HL-60/S4 treated with retinoic acid at 250 ng/mL for 4 days and 3 days (cell line): ENCODE measurements around the gene SMIM21.

Source experiments
- in situ Hi-C: fragments of 300-500 bp; cut with MboI; formaldehyde crosslinking; loops from 2 replicates; pipeline ENCODE4 v1.7.0; 2022; ENCODE audit warnings: low sequenced_read_pairs

SMIM21 gene

GRCh38 chr18:75378376-75379315 is 48.9 kb downstream of the SMIM21 start:
- in situ Hi-C loops, result no loop called here

DNA sequence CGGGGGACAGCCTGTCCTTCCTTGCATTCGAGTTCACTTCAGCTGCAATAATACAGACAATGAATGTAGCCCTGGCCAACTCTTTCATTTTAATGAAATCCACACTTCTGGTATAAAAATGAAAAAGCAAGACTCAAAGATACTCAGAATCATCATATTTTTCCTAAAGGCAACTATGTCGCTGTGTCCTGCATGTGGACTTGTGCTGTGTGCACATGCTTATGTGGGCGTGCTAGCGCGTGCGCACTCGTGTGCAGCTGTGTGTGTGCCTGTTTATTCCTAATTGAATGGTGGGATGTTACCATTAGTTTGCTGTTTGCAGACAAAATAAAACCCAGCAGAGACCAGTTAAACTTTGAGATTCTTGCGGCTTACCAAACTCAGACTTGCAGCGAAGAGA is 49.6 kb downstream of the SMIM21 start:
- in situ Hi-C loops, result no loop called here

GRCh38 chr18:75377258-75377657 is 50.2 kb downstream of the SMIM21 start:
- in situ Hi-C loops, result no loop called here

DNA sequence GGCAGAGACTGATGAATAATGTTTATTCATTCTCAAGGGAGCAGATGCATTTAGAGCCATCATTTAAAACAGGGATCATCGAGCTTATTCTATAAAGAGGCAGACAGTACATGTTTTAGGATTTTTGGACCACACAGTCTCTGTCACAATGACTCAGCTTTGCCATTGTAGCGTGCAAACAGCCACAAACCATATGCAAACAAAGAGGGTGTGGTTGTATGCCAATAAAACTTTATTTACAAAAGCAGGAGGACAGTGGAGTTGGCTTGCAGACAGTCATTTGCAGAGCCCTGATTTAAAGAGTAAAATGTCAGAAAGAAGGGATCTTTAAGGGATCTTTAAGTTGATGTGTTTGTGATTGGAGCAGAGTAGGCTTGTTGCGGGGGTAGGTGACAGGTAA is 51.5 kb downstream of the SMIM21 start:
- in situ Hi-C loops, result no loop called here

DNA sequence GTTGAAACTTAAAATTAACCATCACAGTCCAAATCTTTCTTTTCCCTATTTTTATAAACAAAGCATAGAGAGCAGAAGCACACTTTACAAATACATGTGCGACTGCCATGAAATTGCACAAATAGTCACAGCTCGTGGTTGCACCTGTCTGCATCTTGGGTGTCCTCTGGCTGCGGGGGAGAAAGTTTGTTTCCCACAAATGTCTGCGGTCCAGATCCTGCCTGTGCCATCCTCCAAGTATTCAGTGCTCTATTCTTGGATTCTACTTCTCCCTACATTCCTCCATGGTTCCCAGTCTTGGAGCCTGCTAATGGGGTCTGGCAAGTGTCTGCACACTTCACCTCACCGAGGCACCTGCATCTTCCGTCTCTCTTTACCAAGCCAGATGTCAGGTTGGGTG is 52.2 kb downstream of the SMIM21 start:
- in situ Hi-C loops, result no loop called here

DNA sequence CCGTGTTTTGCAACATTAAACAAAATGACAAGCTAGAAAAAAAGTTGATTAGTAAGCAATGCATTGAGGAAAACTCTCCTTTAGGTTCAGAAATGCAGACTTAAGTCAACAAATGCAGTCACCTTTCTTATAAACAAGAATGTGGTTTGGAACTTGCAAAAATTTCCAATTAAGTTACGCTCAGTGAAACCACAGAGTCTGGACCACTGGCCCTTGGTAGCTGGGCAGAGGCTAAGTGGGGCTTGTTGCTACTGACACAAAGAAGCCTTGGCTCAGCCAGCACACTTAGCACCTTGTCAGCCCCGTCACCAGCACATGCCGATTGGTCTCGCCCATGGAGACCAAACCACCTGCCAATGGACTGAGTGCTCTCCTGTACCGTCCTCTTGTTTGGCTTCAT is 53.0 kb downstream of the SMIM21 start:
- in situ Hi-C loops, result no loop called here

DNA sequence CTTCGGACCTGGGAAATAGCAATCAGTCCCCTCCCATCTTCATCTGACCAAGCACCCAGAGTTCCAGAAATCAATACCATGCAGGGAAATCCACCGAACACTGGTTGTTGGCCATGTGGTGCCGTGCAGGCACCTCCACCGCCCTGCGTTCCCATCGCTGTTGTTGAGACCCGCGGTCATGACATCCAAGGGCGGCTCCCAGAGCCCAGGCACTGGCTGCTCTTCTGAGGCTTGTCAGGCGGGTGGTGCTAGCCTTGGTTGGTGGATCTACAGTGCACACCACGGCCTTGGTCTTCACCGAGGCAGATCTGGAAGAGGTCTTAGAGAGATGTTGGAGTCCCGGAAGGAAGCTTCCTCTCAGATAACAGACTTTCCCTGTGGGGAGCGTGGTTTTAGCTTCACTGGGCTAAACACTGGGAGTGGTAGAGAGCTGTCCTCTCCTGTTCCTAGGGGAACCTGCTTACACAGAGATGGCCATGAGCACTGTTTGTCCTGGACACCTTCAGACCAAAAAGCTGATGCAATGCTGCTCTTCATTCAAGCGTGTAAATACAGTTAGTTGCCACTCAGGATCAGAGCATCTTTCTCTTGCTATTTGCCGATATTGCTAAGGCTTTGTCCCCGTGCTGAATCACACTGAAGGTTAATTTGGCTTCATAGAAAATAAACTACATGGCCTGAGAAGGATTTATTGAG is 58.3 kb downstream of the SMIM21 start:
- in situ Hi-C loops, result no loop called here

- in situ Hi-C loops, result no loop called here
Observed at GRCh38 chr18:75365837-75366236, 61.7 kb downstream of the SMIM21 start.

GRCh38 chr18:75365254-75365629 is 62.3 kb downstream of the SMIM21 start:
- in situ Hi-C loops, result no loop called here

DNA sequence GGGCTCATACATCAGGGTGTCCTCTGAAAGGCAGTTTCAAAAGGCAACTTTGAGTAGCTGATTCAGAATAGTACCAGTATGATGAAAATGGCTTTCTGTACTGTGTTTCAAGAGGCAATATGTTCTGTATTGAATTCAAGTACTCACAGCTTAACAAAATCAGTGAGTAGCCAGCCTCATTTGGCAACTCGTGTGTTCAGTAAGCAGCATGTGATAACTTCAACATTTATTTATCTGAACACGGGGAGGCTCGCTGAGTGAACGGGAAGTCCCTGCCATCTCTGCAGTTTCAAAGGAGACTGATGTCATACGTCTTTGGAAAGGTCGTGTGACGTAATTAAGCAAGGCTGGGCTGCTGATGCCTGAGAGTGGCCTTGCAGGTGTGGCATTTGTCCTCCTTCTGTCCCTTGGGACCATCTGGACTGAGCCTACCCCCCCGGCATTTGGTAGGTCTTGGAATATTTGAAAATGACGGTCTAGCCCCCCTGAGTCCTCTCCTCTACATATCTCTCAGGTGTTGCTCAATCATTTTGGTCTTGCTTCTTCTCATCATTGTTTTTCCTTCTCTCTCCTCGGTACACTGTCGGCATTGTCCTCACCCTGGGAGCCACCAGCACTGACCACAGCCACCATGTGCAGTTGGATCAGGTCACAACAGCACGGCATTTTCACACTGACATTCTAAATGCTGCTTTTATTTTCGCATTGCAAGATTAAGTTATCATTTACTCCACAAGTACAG is 62.8 kb downstream of the SMIM21 start:
- in situ Hi-C loops, result no loop called here

DNA sequence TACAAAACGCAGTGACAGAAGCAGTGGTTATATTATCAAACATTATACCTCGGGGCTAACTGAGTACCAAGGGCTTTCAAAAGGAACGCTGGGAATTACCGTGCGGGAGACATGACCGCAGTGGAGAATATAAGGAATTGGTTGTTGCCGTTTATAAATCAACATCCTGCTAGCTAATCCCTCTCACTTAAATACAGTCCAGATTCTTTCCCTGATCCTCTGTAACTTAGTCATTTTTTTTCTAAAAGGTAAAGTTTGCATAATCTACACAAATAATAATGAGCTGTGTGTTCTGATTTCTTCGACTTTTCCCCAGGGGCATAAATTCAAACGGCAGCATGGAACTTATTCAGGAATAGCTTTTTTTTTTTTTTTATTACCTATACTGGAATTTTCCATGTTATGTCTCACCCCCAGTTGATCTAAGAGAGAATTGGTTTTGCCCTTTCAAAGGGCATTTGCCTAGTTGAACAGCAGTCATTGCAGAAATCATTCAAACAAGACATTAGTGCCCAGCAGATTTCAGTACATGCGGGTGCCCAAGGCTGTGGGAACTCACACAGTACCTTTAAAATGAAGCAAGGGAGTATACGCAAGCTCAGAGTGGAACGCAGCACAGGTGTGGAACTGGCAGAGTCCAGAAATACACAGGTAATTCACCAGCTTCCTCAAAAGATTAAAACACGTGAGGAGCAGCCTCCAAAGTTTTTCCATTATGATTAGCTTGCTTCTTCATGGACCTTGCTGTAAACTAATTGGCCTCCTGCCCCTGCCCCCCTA is 63.9 kb downstream of the SMIM21 start:
- in situ Hi-C loops, result no loop called here

DNA sequence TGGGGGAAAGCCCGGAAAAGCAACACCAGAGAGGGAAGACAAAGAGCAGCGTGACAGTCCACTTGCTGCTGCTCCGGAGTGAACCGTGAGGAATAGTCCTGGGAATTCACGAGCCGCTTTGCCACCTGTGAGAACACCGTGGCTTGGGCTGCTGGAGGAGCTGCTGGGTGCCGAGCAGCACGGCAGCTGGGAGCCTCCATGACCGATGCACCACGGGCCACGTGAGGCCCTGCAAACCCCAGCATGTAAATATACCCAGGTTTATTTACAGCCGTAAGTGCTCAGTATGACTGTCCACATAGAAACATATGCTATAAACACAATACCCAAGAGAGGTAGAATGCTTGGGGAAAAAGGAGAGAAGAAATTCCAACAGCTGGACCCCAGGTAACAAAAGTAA is 65.1 kb downstream of the SMIM21 start:
- in situ Hi-C loops, result no loop called here

DNA sequence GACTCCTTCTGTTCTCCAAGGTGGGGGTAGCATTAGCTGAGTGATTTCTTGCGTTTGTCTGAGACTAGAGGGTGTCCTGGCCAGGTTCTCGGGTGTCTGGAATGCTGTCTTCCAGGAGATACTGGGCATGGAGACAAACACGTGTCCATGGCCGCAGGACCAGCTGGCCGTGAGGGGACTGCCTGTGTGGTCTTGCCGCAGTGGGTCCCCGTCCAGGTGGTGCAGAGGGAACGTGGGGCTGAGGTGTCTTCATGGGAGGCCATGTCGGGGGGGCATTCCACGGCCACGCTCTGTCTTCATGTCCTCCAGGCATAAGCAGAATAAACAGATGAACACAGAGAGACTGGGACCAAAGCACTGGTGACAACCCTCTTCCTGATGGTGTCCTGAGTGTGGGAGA is 66.6 kb downstream of the SMIM21 start:
- in situ Hi-C loops, result no loop called here

- in situ Hi-C loops, result no loop called here
Observed at GRCh38 chr18:75360215-75360614, 67.3 kb downstream of the SMIM21 start.
